ENCODE data around the gene PRICKLE4. TPM values are rescaled to one million over a fixed set of nuclear protein-coding genes. Genes with fewer than 3 reads are reported as not detected.

PRICKLE4 gene
- total RNA-seq, 3 donors from 2014 or later (not counting 1 experiment from before 2014, with no cell fraction given) = not detected

GRCh38 chr6:41734666-41735426 lies 45.7 kb upstream of the PRICKLE4 start:
- H3K9me3 ChIP-seq (ENCODE audit: control insufficient read depth, insufficient read depth, low read length) = no peaks in the 10 kb centered on the region
- peaks cover 46% of the 10 kb centered on the region for H3K4me1 ChIP-seq (ENCODE audit: control insufficient read depth, insufficient read depth, low read length)
- WGBS (ENCODE audit: insufficient coverage) = under 1% methylated on average over 67 of the region's 76 CpGs
- H3K27ac ChIP-seq (ENCODE audit: low read length) = peak overlapping the region; percentile 89
- Mint-ChIP-seq H3K27me3 (ENCODE audit: low read depth in 2 of 2) (no peaks in the 10 kb centered on the region), H3K4me3 (peak overlapping the region; percentile 81), H3K36me3 (no peaks in the 10 kb centered on the region), H3K27ac (peak overlapping the region; percentile 88 to 95), H3K9me3 (no peaks in the 10 kb centered on the region), H3K4me1 (peaks cover 32 to 39% of the 10 kb centered on the region in 2 donors)
- no peaks in the 10 kb centered on the region for H3K27me3 ChIP-seq (ENCODE audit: control insufficient read depth, insufficient read depth, low read length)
- intact Hi-C loops (cut with micrococcal nuclease) = loop anchor here (1.0 to 5.0 kb wide), 4 partner anchors 38 to 482 kb away; partner anchors contain the start of genes MRPS10 and TOMM6
- peak overlapping the region; percentile 74 for H3K4me3 ChIP-seq (ENCODE audit: low read length)
- TF ChIP-seq, protein P1, sequence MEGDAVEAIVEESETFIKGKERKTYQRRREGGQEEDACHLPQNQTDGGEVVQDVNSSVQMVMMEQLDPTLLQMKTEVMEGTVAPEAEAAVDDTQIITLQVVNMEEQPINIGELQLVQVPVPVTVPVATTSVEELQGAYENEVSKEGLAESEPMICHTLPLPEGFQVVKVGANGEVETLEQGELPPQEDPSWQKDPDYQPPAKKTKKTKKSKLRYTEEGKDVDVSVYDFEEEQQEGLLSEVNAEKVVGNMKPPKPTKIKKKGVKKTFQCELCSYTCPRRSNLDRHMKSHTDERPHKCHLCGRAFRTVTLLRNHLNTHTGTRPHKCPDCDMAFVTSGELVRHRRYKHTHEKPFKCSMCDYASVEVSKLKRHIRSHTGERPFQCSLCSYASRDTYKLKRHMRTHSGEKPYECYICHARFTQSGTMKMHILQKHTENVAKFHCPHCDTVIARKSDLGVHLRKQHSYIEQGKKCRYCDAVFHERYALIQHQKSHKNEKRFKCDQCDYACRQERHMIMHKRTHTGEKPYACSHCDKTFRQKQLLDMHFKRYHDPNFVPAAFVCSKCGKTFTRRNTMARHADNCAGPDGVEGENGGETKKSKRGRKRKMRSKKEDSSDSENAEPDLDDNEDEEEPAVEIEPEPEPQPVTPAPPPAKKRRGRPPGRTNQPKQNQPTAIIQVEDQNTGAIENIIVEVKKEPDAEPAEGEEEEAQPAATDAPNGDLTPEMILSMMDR (IDR thresholded peaks at IDR 0.05) = no peak
- DNase-seq (peak; percentile 74 to 80), ATAC-seq (peak; percentile 37 to 70 (median 56))
- peaks cover 2% of the 10 kb centered on the region for H3K36me3 ChIP-seq (ENCODE audit: control insufficient read depth, insufficient read depth, low read length)

DNA sequence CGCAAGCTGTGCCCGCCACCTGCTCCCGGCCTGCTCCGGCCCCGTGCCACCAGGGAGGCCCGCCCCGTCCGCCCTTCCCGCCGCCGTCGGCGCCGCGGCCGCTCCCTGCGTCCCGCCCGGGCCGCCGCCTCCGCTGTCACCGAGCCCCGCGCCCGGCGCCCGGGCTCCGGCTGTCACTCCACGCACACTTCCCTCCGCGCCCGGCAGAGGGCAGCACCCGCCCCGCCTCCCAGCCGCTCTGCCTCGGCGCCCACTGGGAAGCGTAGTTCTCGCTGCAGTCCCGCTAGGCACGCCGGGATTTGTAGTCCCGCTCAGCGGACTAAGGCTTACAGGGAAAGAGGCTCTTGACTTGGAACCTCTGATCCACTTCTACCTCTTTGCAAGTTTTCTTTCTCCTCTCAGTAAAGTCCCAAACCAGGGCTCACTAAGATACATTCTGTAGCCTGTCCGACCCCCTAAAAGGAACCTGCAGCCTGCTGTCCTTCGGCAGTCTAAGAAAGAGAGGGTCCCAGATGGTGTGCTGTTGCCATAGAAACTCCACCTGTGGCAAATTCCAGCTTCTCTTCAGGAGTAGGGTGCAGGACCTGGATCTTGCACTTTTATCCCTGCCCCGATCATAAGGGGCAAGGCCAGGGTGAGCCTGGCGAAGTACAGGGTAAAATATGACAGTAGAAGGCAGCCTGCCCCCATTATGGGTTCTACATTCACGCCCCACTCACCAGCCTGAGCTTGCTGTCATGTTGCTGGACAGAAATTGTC lies 45.0 kb upstream of the PRICKLE4 start, which contains the start of gene TFEB:
Gene TFEB (minus strand): TSS at position 182 of the 759 bp plus-strand sequence. CDS start 44,395 bp downstream, outside the sequence.
- Histone ChIP-seq H3K4me3 (ENCODE audit: low read length) (peak within 1 kb of the TSS; percentile 74), H3K36me3 (ENCODE audit: control insufficient read depth, insufficient read depth, low read length) (no peaks in the 10 kb centered on the region), H3K27ac (ENCODE audit: low read length) (peak within 1 kb of the TSS; percentile 89), H3K27me3 (ENCODE audit: control insufficient read depth, insufficient read depth, low read length) (no peaks in the 10 kb centered on the region), H3K9me3 (ENCODE audit: control insufficient read depth, insufficient read depth, low read length) (no peaks in the 10 kb centered on the region), H3K4me1 (ENCODE audit: control insufficient read depth, insufficient read depth, low read length) (peaks cover 39% of the 10 kb centered on the region)
- TF ChIP-seq, protein P1 (IDR thresholded peaks at IDR 0.05) = peak; percentile 72
- intact Hi-C loops (cut with micrococcal nuclease) = loop anchor here (1.0 to 2.0 kb wide), 2 partner anchors 51 to 482 kb away; partner anchors contain the start of genes MRPS10 and TOMM6
- H3K36me3 Mint-ChIP-seq = no peaks in the 10 kb centered on the region
- DNase-seq = peak; percentile 96
- 7% methylated on average over 50 of the region's 50 CpGs for WGBS (ENCODE audit: insufficient coverage)
- peak within 1 kb of the TSS; percentile 81 for H3K4me3 Mint-ChIP-seq
- peak; percentile 50 to 79 (median 63) for ATAC-seq
- peaks cover 24 to 31% of the 10 kb centered on the region in 2 donors for H3K4me1 Mint-ChIP-seq
- peak within 1 kb of the TSS; percentile 88 to 95 for H3K27ac Mint-ChIP-seq
- no peaks in the 10 kb centered on the region for H3K9me3 Mint-ChIP-seq
- no peaks in the 10 kb centered on the region for H3K27me3 Mint-ChIP-seq (ENCODE audit: low read depth in 2 of 2)

DNA sequence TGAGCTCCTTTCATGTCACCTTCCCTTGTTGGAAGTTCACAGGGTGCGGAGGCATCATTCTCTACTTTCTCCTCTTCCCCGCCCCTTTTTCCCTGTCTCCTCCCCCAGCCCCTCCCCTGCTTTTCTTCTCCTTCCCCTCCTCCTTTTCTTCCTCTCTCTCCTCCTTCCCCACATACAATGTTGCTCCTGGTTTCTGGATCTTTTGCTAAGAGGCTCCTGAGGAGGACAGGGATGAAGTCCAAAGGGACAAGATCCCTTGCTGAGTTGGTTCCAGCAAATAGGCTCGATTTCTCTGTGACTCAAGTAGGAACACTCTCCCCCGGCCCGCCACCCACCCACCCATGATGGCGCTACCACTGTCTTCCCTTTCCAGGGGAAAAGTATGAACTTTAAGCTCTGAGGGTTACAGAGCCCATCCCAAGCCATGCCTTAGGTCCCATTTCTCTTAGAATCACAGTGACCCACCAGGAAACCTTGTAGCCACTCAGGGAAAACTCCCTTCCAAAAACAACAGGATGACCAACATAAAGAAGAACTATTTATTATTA lies 44.3 kb upstream of the PRICKLE4 start:
- Mint-ChIP-seq H3K36me3 (no peaks in the 10 kb centered on the region), H3K4me1 (peaks cover 18 to 24% of the 10 kb centered on the region in 2 donors), H3K27ac (peak overlapping the region in 1 of 2 donors; percentile 75), H3K4me3 (peak overlapping the region; percentile 81), H3K9me3 (no peaks in the 10 kb centered on the region), H3K27me3 (ENCODE audit: low read depth in 2 of 2) (no peaks in the 10 kb centered on the region)
- TF ChIP-seq, protein P1 (IDR thresholded peaks at IDR 0.05) = no peak
- DNase-seq (no peak), ATAC-seq (no peak)
- peaks cover 32% of the 10 kb centered on the region for H3K4me1 ChIP-seq (ENCODE audit: control insufficient read depth, insufficient read depth, low read length)
- H3K9me3 ChIP-seq (ENCODE audit: control insufficient read depth, insufficient read depth, low read length) = no peaks in the 10 kb centered on the region
- no peaks in the 10 kb centered on the region for H3K36me3 ChIP-seq (ENCODE audit: control insufficient read depth, insufficient read depth, low read length)
- H3K27ac ChIP-seq (ENCODE audit: low read length) = no peak overlapping the region
- intact Hi-C loops (cut with micrococcal nuclease) = no loop called here
- 91% methylated on average over 6 of the region's 6 CpGs for WGBS (ENCODE audit: insufficient coverage)
- no peaks in the 10 kb centered on the region for H3K27me3 ChIP-seq (ENCODE audit: control insufficient read depth, insufficient read depth, low read length)
- no peak overlapping the region for H3K4me3 ChIP-seq (ENCODE audit: low read length)

Data from natural killer cell (primary cell).